Stimulated activated CD8-positive, alpha-beta memory T cell treated with anti-CD3 and anti-CD28 coated beads, Interleukin-7, amount 100 ng/mL, for 24 hours (primary cell): ENCODE measurements around the gene AOPEP.

ENCODE experiments used
- DNase-seq: peaks from one replicate; pipeline ENCODE4 v3.0.0-alpha.2; 2020; ENCODE audit warnings: low read depth

Gene AOPEP

DNA sequence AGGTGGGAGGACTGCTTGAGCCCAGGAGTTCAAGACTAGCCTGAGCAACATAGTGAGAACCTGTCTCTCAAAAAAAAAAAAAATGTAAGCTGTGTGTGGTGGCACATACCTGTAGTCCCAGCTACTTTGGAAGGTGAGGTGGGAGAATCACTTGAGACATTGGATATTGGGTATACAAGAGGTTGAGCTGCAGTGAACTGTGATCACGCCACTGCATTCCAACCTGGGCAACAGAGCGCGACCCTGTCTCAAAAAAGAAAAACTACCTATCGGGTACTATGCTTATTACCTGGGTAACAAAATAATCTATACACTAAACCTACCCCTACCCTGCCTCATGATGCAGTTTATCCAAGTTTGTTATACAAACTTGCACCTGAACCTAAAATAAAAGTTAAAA lies 64.9 kb downstream of the AOPEP start:
- no peak for DNase-seq

DNA sequence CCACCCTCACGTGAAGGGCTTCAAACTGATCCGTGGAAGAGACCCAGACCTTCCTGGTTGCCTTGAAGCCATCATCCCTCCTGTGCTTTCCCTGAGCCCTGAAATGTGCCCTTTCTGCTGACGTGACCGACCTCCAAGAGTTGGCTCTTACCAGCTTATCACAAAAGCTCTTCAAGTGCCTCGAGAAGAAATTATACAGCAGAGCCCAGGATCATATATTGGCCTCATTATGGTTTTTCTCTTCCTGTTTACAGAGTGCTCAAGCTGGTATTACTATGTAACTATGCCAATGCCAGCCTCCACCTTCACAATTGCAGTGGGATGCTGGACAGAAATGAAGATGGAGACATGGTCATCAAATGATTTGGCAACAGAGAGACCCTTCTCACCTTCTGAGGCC lies 66.0 kb downstream of the AOPEP start:
- DNase-seq: no peak

DNA sequence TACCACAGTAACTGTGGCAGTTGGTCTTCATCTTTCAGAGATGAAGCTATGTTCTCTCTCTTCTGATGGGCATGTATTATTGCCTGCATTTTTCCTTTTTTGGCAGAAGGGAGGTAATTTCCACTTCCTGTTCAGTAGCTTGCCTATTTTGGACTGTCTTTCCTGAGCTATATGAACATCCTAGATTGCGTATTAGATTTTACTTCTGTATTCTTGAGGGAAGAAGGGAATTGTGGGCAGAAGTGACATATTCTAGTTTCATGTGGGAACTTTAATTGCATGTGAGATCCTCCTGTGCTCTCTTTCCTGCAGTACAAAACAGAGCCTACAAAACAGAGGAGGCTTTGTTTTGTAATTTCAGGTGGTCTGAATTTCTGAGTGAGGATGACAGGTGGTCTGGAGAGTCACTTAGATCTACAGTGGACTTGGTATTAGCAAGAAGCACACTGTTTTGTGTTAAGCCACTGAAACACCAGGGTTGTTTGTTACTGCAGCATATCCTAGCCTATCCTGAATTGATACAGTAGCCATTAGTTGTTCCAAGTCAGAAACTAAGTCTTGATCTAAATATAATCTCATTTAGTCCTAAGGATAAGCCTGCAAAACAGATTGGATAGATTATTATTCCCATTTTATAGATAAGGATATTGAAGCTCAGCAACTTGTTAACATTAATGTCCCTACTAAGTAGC lies 68.1 kb downstream of the AOPEP start:
- no peak for DNase-seq

DNA sequence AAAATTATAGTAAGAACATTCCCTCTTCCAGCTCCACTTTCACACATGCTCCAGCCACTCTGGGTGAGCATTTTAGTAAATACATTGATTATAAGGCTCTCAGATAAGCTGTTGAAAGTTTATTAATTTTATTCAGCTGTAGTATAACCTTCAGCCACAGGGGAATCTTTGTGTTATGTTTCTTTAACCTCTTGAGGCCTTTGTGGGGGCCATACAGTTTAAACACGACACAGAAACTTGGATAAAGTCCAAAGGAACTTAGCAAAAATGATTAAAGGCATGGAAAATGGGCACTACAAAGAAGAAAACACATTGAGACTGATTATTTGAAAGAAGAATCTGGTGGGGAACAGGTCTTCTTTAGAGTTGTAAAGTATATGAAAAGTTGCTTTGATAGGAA lies 70.2 kb downstream of the AOPEP start:
- DNase-seq: no peak

DNA sequence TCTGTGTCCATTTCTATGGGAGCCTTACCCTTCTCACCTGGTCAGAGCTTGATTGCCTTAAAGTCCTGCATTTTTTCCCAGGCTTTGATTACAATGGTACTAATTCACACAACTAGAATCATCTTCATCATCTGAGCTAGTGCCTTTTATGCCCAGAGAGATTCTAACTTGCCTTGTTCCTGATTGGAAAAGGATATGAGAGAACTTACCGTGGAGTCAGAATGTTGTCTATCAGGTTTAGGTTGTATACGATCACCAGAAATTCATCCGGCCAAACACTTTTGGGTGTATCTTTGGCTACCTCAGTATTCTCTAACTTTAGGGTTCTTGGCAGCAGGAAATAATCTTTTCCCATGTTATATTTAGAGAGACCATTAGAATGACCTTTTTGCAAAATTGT lies 71.7 kb downstream of the AOPEP start:
- DNase-seq: no peak

DNA sequence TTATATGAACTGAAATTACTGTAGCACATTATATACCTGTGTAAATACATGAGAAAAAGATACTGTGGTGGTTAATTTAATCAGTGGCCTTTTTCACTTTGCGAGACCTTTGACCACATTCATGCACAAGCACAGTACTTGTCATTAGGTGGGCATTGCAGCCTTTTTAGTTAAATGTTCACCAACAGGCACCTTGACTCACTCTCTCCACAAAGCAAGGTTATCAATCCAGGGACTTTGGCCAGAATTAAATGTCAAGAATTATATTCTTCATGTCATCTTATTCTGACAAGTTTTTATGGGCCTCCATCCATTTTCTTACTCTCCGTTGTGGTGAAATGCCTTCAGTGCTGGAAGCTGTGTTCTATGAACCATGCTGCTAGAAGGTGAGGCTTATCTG lies 72.2 kb downstream of the AOPEP start:
- DNase-seq: no peak

DNA sequence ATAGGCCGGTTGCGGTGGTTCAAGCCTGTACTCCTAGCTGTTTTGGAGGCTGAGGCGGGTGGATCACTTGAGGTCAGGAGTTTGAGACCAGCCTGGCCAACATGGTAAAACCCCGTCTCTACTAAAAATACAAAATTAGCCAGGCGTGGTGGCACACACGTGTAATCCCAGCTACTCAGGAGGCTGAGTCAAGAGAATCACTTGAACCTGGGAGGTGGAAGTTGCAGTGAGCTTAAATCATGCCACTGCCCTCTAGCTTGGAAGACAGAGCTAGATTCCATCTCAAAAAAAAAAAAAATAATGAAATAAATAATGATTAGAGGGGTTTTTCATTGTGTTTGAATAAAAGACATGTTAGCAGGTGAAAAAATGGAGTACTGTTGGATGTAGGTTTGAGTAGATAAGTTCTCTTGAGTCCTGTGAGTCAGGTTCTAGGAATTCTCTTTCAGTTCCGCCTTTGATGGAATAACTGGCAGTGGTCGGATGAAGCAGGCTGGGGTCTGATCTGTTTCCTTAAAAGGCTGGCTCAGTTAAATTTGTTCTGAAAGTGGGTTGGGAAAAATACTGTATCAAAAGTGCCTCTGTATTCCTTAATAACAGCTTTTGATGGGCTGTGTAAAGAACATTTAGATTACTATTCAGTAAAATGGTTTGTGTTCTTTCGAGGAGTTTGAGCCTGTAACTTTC lies 73.2 kb downstream of the AOPEP start:
- DNase-seq: no peak

DNA sequence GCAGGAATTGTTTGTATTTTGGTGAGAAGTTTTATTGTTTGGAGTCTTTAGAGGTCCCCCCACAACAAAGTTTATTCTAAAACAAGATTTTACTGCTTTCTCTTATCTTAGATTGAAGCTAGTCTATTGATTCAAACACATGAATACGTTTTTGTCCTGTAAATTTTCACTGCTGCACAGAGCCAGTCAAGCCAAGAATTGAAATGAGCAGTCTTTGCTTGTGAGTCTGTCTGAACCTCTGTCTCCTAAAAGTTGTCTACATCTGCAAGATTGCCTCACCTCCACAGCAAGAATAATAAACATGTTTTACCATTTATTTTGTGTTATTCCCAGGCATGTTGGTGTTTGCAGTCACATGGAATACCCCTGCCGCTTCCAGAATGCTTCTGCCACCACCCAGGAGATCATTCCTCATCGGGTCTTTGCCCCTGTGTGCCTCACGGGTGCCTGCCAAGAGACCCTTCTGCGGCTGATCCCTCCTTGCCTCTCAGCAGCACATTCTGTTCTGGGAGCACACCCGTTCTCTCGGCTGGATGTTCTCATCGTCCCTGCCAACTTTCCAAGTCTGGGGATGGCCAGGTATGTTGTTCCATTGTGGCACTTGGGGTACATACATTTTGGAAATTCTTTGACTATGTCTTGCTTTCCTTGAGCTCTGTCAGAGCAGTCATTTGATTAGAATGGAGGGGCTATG lies 74.1 kb downstream of the AOPEP start:
- DNase-seq: no peak

DNA sequence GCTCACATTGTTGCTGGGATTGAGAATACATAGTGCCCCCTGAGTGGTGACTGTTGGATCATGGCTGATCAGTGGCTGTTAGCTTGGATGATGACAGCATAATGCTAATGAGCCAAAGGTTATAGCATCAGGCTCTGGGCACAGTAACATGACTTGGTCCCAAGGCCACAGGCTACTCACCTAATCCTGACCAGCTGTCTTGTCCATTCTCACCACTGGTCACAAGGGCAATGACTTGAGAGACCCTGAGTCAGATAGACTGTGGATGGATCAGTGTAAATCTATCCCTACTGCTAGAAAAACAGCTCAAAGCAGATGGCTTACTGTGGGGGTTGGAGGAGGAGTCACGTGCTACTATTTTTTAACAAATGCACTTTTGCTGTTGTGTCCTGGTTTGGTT lies 74.7 kb downstream of the AOPEP start:
- DNase-seq: no peak

DNA sequence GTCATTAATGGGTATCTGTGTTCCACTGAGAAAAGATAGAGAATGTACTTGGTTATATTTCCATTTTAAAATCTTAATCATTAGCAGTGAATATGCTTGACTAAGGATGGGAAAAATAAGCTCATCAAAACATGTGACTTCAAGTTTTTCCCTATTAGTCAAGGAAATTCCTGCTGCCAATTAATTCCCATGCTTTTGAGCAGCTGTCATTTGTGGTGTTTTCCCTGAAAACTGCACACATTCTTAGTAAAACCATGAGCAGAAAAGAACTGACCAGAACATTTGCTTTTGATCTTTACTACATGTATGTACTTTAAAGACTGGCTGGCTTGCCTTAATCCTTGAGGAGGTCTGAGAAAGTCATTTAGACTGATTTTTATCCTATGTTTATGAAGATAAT lies 75.2 kb downstream of the AOPEP start:
- DNase-seq: no peak

DNA sequence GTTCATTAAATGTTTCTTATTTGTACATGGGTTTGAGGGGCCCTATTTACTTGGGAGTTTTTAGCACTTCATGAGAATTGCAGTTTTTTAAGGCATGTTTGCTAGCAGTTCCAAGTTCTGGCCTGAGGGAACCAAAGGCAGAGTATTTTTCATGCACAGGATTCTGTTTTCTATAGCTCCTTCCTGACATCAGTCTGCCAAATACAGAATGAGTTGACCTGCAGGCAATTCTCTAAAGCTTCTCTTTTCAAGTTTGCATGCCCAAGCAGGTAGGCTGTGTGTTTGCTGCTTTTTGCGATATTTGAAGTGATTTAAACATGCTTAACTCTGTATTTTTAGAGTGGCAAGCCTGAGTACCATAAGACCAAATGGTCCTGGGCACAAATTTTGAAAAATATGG lies 75.8 kb downstream of the AOPEP start:
- DNase-seq: no peak

DNA sequence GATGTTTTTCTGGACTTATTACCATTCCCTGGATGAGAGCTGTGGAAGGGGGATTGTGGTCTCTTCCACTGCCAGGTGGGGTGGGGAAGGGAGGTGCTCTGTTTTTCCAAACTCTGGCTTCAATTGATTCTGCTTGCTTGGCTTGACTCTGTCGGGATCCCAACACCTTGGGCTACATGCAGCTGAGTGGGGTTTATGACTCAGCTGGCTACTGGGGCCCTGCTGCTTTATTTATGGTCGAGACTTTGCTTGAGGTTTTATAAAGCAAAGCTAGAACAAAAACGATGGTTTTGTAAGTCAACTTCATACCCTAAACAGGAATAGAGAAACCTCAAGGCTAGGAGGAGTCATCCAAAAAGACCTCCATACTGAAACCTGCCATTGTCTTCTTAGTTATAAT lies 76.3 kb downstream of the AOPEP start:
- DNase-seq: no peak

DNA sequence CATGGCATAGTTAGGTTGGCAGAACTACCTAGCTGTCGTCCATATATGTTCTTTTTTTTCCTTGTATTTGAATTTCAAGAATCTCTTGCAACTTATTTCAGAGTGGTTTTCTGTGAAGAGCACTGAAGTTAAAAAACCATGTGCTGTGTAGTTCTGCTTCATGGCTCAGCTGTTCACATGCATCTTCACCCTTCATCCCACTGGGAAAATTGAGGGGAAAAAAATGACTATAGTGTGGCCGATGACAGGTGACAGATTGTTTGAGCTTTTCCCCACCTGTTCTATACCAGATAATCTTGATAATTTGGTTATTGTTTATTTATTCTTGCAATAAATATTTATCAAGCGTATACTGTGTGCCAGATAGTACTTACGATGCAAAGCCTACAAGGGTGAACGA lies 77.8 kb downstream of the AOPEP start:
- DNase-seq: no peak

DNA sequence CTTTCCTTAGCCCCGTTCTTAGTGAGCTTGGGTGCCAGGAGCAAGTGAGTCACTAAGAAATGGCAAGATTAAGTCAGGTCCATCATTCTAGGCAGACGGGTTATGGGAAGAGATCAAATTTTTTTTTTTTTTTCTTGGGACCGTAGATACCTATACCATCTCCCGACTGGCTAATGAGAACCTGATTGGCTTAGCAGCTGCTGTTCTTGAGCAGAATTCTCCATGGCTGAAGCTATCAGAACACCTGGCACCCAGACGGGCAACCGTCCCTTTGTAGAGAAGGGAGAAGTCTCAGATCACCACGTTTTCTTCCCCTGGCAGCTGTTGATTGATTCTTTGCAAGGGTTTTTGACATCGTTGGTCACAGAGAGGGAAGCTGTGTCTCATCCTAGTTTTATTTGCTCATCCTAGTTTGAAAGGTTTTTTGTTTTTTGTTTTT lies 78.6 kb downstream of the AOPEP start:
- DNase-seq: no peak

DNA sequence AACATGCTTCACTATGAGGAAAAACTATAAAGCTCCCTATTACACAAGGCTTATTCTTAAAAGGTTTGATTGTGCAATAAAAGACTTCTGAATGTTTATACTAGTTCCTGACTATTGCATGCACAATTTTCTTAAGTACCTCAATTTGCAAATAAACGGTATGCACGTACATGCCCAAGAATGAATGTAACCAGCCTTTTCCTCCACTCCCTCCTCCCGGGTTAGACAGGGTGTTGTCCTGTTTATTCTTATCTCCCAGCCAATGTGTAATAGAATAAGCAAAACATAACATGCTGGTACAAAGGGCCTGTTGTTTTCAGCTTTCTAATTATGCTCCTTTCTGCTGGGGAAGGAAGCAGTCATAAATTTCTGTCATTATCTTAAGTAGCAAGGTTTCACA lies 79.1 kb downstream of the AOPEP start:
- DNase-seq: no peak

DNA sequence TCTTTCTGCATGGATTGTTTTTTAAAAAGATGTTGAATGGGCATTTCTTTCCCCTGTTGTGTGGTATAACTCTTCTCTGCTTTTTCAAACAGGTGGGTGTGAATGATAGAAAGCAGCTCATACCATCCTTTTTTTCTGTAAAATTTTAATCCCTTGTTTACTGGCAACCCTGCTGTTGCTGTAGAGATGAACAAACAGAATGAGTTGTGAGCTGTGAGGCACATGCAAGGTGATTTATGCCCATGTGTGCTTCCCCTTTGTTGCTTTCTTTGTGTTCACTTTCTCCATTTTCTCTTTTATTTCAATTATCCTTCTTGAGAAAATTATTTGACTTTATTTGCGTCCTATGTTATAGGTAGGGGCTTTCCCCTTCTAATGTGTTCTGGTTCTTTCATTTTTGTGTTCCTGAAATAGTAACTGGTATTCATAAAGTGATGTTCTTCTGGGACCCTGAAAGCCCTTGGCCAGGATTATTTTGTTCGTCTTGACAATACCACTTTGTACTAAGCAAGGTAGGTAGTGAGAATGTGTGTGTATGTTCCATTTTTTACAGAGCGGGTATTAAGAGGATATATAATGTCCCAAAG lies 79.9 kb downstream of the AOPEP start:
- no peak for DNase-seq

DNA sequence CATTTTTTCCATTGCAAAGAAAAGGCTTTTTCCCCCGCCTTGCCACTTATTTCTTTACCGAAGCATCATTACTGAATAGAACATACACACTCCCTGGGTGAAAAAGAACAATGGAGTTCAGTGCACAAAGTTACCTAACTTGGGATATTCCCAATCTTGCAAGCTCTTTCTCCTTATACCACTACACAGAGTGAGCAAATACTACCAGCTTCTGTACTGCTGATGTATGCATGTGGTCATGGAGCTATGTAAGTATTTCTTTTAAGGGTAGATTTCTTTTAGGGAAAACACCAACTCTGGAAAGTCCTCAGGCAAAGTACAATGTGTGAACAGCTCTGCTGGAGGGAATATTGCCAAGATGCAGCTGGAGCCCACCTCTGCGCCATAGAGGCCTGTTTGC lies 81.1 kb downstream of the AOPEP start:
- no peak for DNase-seq

DNA sequence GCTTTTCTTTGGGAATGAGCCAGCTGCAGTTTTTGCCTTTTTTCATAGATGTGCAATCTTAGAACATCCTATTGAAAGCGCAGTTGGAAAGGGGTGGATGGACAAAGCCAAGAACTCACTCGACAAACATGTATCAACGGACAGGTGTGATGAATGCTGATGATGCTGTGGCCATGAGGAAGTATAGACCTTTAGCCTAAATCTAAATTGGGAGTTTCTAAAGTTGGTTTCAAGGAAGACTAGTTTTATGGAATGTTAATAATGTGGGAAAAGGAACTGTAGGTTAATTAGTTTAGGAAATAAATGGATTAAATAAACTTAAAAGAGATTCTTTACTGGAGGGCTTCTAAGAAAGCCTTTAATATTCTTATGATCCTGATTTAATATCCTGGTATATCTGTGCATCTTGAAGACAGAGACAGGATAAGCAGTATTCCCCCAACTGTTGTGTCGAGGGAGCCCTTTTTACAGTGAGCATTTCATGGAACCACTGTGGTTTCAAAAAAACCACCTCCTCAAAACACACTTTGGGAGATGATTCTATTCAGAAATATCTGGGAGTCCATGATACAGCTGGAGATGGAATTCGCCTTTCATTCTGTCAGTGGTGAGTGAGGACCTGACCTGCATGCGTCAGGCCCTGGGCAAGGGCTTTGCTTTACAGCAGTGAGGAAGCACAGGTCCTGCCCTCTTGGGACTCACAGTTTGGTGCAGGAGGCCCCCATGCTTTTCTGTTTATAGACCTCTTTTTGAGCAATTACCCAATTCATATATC lies 82.6 kb downstream of the AOPEP start:
- DNase-seq: no peak

DNA sequence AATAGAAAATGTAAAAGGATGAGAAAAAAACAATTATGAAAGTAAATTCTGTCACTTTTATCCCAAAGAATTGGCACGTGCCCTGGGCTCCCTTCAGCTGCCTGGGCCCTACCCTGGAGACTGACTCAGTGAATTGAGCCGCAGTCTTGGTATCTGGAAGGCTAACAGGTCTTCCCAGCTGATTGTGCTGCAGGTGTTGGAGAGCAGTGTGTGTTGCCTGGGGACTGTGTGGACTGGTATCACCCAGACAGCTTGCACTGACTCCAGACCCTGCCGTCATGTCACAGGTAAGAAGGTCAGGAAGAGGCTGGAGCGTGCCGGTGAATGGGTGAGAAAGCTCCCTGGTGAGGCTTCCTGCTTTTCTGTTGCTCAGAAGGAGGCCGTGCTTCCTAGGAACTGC lies 83.3 kb downstream of the AOPEP start:
- no peak for DNase-seq

DNA sequence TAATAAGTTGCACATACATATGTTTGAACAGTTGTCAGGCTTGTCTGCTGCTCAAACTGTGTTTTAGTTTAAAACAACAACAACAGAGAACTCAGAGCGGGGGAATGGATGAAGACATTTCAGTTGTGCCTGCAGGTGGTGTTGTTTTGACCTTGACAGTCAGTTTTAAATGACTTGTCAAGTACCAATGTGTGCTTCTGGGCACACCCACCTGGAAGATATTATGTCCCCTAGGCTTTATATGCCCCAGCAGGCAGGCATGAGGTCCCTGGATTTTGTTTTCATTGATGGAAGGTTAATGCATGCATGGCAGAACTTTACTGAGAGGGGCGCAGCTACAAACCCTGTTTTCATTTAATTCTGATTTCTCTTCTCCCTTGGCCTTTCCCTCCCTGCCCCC lies 84.6 kb downstream of the AOPEP start:
- DNase-seq: no peak

DNA sequence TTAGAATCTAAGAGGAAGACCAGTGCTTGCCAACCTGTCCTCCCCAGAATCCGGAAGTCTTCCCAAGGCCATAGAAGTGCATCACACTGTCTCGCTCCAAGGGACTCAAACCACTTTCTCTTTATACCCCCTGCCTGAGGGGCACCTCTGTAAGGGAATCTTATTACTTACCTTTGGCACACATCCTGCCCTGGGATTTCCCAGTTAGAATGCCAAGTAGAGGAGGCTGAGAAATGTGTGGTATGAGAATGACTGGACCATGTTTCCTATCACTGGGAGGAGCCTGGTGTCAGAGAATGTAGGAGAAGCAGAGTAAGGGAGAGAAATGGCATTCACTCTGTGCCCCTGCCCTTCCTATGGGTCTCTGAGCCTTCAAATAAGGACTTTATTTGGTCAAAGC lies 85.8 kb downstream of the AOPEP start:
- DNase-seq: no peak

DNA sequence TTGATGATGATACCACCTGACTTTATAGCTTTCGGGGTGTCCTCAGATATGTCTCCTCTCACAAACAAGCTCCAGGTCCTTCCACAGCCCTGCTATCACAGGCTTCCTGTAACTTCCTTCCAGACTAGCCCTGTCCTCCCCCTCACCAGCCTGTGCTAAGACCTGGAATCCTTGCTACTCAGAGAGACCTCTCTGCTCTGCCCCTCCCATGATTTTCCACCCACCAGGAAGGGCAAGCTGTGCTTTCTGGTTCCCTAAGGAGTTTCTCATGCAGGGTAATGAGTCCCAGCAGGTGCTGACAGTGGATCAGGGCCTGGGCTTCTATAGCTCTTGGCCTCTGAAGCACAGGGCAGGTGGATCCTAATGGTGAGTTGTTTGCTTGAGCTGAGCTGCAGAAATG lies 86.9 kb downstream of the AOPEP start:
- no peak for DNase-seq
